ENCODE data around the gene RHBDL2.
"Not testable (repeated sequence)": the region's sequence is repeated elsewhere in the genome, so short reads cannot be mapped to it uniquely, and the experiment has no call there.

Gene RHBDL2

DNA sequence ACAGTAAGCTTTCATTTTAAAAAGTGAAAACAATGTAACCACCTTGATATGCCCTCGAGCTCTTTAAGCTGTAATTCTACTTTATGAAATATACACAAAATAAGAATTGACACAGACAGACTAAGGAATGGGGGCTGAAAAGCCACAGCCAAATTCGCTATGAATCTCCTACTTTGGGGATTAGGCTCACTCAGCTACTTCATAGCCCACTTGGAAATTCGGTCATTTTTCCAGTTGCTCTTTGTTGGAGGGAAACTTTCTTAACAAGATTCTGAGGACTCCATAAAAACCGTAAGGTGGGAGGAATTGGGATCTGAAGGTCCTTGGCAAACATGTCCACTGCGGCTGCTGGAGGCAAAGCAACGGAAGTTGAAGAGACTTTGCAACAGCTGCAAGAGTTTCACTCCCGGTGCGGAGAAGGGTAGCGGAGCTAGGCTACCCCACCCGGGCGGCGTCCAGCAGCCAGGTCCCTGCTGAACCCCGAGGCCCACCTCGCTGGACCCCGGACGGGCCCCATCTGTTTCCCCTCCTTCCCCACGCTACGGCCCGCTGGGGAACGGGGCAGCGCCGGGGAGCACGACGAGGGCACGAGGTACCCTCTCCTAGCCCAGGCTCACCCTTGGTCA is 69.1 kb downstream of the RHBDL2 start:
- peak; percentile 46 for ATAC-seq
- Mint-ChIP-seq H3K9me3 (no peaks in the 10 kb centered on the region), H3K27me3 (no peaks in the 10 kb centered on the region), H3K4me1 (peaks cover 23% of the 10 kb centered on the region), H3K27ac (peak overlapping the region; percentile 59), H3K36me3 (peaks cover 8% of the 10 kb centered on the region), H3K4me3 (peak overlapping the region; percentile 89)

DNA sequence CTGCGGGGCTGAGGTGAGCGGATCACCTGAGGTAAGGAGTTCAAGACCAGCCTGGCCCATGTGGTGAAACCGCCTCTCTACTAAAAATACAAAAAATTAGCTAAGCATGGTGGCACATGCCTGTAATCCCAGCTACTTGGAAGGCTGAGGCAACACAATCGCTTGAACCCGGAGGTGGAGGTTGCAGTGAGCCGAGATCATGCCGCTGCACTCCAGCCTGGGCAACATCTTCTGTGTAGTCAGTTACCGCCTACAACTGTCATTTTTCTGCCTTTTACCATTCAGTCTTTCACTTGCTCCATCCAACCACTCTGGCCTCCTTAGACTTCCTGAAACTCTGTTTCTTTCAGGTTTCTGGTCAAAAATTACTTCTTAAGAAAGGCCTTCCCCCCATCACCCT is 70.6 kb downstream of the RHBDL2 start:
- peaks cover 9% of the 10 kb centered on the region for H3K36me3 Mint-ChIP-seq
- no peak overlapping the region for H3K27ac Mint-ChIP-seq
- H3K9me3 Mint-ChIP-seq, result no peaks in the 10 kb centered on the region
- no peaks in the 10 kb centered on the region for H3K27me3 Mint-ChIP-seq
- no peak overlapping the region for H3K4me3 Mint-ChIP-seq
- peaks cover 25% of the 10 kb centered on the region for H3K4me1 Mint-ChIP-seq
- ATAC-seq, result no peak

- peaks cover 15% of the 10 kb centered on the region for H3K36me3 Mint-ChIP-seq
These were observed 74.4 kb downstream of the RHBDL2 start for GRCh38 chr1:38867208-38867607.

DNA sequence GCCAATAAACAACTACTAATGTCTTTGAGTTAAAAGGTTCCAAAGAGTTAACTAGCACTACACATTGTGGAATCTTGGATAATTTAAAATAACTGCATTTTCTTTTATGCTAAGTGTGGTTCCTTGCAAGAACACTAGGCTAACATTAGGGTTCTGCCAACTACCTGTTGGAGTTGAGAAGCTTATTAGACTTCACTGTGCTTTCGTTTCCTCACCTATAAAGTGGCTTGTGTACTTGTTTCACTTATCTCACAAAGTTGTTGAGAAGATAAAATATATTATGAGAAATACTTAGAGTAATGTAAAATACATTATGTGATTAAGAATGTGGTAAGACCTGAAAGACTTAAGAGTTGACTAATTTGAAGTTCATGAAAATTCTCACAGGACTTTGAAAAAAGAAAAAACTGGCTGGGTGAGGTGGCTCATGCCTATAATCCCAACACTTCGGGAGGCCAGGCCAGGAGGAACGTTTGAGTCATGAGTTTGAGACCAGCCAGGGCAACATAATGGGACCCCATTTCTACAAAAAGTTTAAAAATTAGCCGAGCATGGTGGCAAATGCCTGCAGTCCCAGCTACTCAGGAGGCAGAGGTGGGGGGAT is 76.4 kb downstream of the RHBDL2 start:
- H3K4me3 Mint-ChIP-seq, result no peak overlapping the region
- H3K27me3 Mint-ChIP-seq, result no peaks in the 10 kb centered on the region
- ATAC-seq, result no peak
- peaks cover 36% of the 10 kb centered on the region for H3K4me1 Mint-ChIP-seq
- peaks cover 15% of the 10 kb centered on the region for H3K36me3 Mint-ChIP-seq
- H3K9me3 Mint-ChIP-seq, result no peaks in the 10 kb centered on the region
- H3K27ac Mint-ChIP-seq, result no peak overlapping the region

More at GRCh38 chr1:38867208-38867607, 74.4 kb downstream of the RHBDL2 start:
- H3K4me1 Mint-ChIP-seq, result peaks cover 36% of the 10 kb centered on the region
- no peak overlapping the region for H3K4me3 Mint-ChIP-seq
- no peak for ATAC-seq
- H3K27me3 Mint-ChIP-seq, result no peaks in the 10 kb centered on the region
- no peak overlapping the region for H3K27ac Mint-ChIP-seq
- no peaks in the 10 kb centered on the region for H3K9me3 Mint-ChIP-seq

DNA sequence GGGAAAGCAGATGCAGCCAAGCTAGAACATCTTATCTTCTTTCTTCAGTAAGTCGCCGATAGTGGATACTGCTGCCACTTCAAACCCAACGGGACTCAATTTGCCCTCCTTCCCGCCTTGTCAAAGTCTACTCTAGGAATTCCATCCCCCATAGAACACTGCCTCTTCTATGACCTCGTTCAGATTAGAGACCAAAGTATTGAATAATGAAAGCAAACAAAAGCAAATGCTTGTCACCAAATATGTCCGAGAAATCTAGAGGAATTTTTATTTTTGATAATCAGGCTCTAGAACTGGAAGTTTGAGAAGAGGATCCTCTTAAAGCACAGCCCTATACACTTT is 81.2 kb downstream of the RHBDL2 start:
- peaks cover 16% of the 10 kb centered on the region for H3K36me3 Mint-ChIP-seq
- H3K9me3 Mint-ChIP-seq, result no peaks in the 10 kb centered on the region
- H3K27me3 Mint-ChIP-seq, result no peaks in the 10 kb centered on the region
- H3K27ac Mint-ChIP-seq, result peak overlapping the region; percentile 76
- peak overlapping the region; percentile 90 for H3K4me3 Mint-ChIP-seq
- H3K4me1 Mint-ChIP-seq, result peaks cover 41% of the 10 kb centered on the region
- ATAC-seq, result no peak

DNA sequence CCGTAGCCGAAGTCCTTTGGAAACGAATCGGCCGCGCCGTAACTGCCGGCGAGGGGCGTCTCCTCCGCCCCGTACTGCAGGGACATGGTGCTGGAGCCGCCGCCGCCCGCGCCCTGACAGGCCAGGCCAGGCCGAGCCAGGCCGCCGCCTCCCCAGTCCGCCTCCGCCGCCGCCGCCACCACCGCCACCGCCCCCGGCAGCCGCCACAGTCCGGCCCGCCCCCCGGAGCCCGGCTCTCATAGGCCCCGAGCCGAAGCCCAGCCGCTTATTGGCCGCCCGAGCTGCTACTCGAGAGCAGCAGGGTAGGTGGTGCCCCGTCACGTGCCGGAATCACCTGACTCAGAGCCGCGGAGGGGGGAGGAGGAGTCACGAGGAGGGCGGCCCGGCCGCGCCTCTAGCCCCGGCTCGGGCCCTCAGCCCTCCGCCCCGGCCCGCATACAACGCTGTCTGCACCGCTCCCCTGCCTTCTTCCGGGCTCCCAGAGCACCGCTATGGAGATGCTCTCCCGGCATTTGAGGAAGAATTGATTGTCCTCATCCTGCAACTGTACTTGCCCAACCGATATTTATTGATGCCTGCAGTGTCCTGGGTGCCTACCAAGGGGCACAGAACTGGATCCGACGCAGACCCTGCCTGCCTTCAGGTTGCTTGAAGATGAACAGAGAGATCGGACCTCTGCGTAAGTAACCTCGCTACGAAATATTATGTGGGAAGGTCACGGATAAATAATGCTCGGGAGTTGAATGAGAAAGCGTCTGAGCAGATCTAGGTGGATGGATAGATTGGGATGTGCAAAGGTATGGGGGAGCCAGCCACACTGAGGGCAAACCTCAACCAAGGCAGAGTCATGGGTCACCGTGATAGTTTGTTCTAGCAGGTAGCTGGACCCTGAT is 81.8 kb downstream of the RHBDL2 start, which contains the start of gene RRAGC:
RRAGC (minus strand) TSS at position 212 of the 893 bp plus-strand sequence; CDS start at position 86, 126 bp downstream.
- Mint-ChIP-seq H3K4me3 (peak within 1 kb of the TSS; percentile 90), H3K4me1 (peaks cover 47% of the 10 kb centered on the region), H3K36me3 (peaks cover 21% of the 10 kb centered on the region)

GRCh38 chr1:38858833-38859560 is 82.6 kb downstream of the RHBDL2 start:
- Mint-ChIP-seq H3K36me3 (peaks cover 26% of the 10 kb centered on the region), H3K27me3 (no peaks in the 10 kb centered on the region), H3K4me1 (peaks cover 51% of the 10 kb centered on the region), H3K9me3 (no peaks in the 10 kb centered on the region), H3K27ac (peak overlapping the region; percentile 76), H3K4me3 (peak overlapping the region; percentile 90)
- ATAC-seq, result peak; percentile 78

More for the DNA sequence above, 81.8 kb downstream of the RHBDL2 start, which contains the start of gene RRAGC:
- Mint-ChIP-seq H3K27ac (peak within 1 kb of the TSS; percentile 76), H3K27me3 (no peaks in the 10 kb centered on the region), H3K9me3 (no peaks in the 10 kb centered on the region)
- peak; percentile 98 for ATAC-seq

DNA sequence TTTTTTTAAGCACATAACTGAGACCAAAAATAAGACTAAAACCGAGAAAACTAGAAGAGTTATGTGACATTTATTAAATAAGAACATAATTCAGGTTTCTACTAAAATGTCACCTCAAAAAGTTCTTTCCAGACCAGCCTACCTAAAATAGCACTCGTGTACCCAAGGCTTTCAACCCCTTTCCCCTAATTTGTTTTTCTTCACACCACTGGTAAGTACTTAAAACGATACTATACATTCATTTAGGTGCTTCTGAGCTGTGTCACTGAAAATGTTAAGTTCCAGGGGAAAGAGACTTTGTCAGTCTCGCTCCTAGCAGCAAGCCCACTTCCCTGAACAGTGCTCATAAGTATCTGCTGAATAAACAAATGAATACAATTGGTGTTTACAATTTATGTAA is 88.8 kb downstream of the RHBDL2 start:
- H3K4me1 Mint-ChIP-seq, result peaks cover 43% of the 10 kb centered on the region
- H3K9me3 Mint-ChIP-seq, result no peaks in the 10 kb centered on the region
- H3K27me3 Mint-ChIP-seq, result no peaks in the 10 kb centered on the region
- H3K27ac Mint-ChIP-seq, result peak overlapping the region; percentile 78
- H3K36me3 Mint-ChIP-seq, result peaks cover 62% of the 10 kb centered on the region
- H3K4me3 Mint-ChIP-seq, result peak overlapping the region; percentile 45
- peak; percentile 89 for ATAC-seq

DNA sequence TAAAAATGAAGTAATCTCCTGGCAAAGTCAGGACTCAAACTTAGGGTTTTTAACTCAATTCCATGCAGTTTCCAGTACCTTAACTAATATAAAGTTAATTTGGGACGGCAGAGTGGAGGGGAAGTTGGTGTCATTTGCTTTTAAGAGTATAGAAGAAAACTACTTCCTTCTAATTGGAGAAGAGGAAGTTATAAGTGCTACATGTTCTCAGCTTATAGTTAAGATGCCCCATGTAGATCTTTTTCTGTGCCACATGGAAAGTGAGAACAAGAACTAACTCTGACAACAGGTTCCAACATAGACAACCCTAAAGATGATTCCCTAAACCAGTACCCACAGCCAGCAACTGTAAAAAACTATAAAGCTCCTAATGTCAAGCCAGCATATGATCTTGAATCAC is 93.6 kb downstream of the RHBDL2 start:
- Mint-ChIP-seq H3K4me1 (peaks cover 26% of the 10 kb centered on the region), H3K36me3 (peaks cover 62% of the 10 kb centered on the region), H3K27me3 (no peaks in the 10 kb centered on the region), H3K9me3 (no peaks in the 10 kb centered on the region), H3K27ac (peak overlapping the region; percentile 72), H3K4me3 (no peak overlapping the region)
- peak; percentile 68 for ATAC-seq

DNA sequence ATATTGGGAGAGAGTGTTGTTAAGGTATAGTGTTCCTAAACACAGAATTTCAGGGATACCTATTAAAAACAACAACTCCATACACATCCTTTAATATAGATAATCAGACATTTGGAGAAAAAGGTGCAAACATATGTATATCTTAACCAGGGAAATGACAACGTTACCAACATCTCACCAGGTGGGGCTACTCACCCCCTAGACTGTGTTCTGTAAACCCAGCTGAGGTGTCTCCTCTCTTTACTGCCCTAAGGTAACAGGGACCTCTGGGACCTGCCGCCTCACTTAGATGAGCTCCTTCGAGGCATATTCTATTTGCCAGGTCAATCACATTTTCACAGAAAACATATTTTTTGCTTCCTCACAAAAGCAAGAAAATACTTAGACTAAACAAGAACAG is 95.4 kb downstream of the RHBDL2 start:
- ATAC-seq, result no peak
- Mint-ChIP-seq H3K9me3 (no peaks in the 10 kb centered on the region), H3K4me1 (peaks cover 18% of the 10 kb centered on the region), H3K4me3 (no peak overlapping the region), H3K27ac (no peak overlapping the region), H3K27me3 (no peaks in the 10 kb centered on the region), H3K36me3 (peaks cover 55% of the 10 kb centered on the region)

- not testable (repeated sequence) for H3K27me3 Mint-ChIP-seq, H3K27ac Mint-ChIP-seq
These were observed 96.5 kb downstream of the RHBDL2 start for GRCh38 chr1:38845088-38845487.

DNA sequence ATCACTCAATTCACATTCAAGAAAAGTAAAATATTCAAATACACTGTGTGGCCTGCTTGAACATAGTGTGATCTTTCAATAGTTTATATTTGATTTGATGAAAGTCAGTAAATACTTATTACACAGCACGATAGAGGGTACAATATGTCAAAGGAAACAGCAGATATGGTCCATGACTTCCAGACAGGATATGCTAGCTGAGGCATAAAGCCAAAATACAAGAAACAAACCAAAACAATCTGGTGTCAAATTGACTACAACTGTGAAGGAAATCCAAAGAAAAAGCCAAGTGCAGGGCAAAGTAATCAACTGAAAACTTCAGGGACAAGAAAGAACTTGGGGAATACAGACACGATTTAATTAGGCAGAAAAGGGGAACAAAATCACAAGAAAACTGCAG is 101.3 kb downstream of the RHBDL2 start:
- Mint-ChIP-seq H3K27ac (no peak overlapping the region), H3K36me3 (peaks cover 50% of the 10 kb centered on the region), H3K4me1 (peaks cover 8% of the 10 kb centered on the region), H3K4me3 (no peak overlapping the region), H3K27me3 (no peaks in the 10 kb centered on the region), H3K9me3 (no peaks in the 10 kb centered on the region)
- no peak for ATAC-seq

More at GRCh38 chr1:38845088-38845487, 96.5 kb downstream of the RHBDL2 start:
- peaks cover 18% of the 10 kb centered on the region for H3K4me1 Mint-ChIP-seq
- not testable (repeated sequence) for ATAC-seq, H3K4me3 Mint-ChIP-seq, H3K9me3 Mint-ChIP-seq
- H3K36me3 Mint-ChIP-seq, result peaks cover 53% of the 10 kb centered on the region

DNA sequence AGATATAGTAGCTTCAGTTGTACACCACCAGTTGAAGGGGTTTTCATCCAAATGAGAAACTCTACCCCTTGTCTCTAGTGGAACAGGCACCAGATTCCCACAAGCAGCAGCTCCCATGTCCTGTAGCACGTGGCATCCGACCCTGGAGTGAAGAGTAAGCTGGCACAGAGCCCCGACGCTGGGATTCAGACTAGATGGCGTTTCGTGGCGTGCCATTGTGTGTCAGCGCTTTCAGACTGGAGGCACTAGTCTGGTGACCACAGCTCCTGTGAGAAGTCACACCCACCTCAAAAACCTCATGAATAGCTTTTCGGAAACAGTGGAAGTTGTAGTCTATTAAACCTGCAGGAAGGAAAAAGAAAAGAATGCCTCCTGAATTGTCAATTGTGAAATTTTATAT is 102.3 kb downstream of the RHBDL2 start:
- no peak for ATAC-seq
- H3K4me3 Mint-ChIP-seq, result no peak overlapping the region
- no peaks in the 10 kb centered on the region for H3K9me3 Mint-ChIP-seq
- peaks cover 6% of the 10 kb centered on the region for H3K4me1 Mint-ChIP-seq
- H3K27ac Mint-ChIP-seq, result no peak overlapping the region
- H3K36me3 Mint-ChIP-seq, result peaks cover 40% of the 10 kb centered on the region
- no peaks in the 10 kb centered on the region for H3K27me3 Mint-ChIP-seq

DNA sequence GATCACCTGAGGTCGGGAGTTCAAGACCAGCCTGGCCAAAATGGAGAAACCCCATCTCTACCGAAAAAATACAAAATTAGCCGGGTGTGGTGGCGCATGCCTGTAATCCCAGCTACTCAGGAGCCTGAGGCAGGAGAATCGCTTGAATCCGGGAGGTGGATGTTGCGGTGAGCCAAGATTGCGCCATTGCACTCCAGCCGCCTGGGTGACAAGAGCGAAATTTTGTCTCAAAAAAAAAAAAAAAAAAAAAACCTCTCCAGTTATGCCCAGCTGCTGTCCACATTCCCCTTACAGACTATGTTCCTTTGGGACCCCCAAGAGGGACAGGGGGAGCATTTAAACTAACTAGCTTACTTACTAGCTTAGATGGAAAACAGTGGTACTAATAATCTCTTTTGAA is 105.3 kb downstream of the RHBDL2 start:
- not testable (repeated sequence) for H3K9me3 Mint-ChIP-seq, H3K27me3 Mint-ChIP-seq, H3K4me1 Mint-ChIP-seq, H3K27ac Mint-ChIP-seq, H3K4me3 Mint-ChIP-seq, ATAC-seq
- peaks cover 27% of the 10 kb centered on the region for H3K36me3 Mint-ChIP-seq
